AG04450 (cell line): ENCODE data around the gene IKBIP. TPM values are rescaled to one million over a fixed set of nuclear protein-coding genes. Genes with fewer than 3 reads are reported as not detected.

Experiments used
- CTCF ChIA-PET: fragments of 300-600, 350-600 bp; formaldehyde crosslinking; extraction: SDS; loops from one replicate; lab custom pipeline; 2022; ENCODE audit warnings: antibody characterized with exemption, inconsistent platforms; lab: Charles Lee
- POLR2A ChIA-PET: fragments of 350-600 bp; formaldehyde crosslinking; extraction: SDS; loops from one replicate; lab custom pipeline; 2021; ENCODE audit warnings: antibody characterized with exemption, inconsistent platforms; lab: Yijun Ruan, JAX
- DNase-seq: peaks from one replicate; pipeline ENCODE4 v3.0.0-alpha.2; 2011; ENCODE audit warnings: low read depth, low spot score
- H3K27ac ChIP-seq: one replicate; pipeline ENCODE4 v1.5.1; 2012; ENCODE audit warnings: low read depth, low read length, control low read depth
- H3K27me3 ChIP-seq: one replicate; pipeline ENCODE4 v1.6.0; 2012; ENCODE audit warnings: low read length; ENCODE audit not compliant: control insufficient read depth, insufficient read depth
- H3K4me3 ChIP-seq: 2 replicates; pipeline ENCODE4 v1.5.1; 2011; ENCODE audit warnings: mild to moderate bottlenecking, low read depth, low read length, control low read depth
- H3K9me3 ChIP-seq: 2 replicates; pipeline ENCODE4 v1.5.1; 2012; ENCODE audit warnings: low read length; ENCODE audit not compliant: control insufficient read depth, insufficient read depth
- CTCF ChIP-seq: IDR thresholded peaks from 2 replicates; pipeline ENCODE4 v1.5.1; 2011; ENCODE audit warnings: low read depth, low read length, control low read depth, inconsistent platforms
- polyA minus RNA-seq: library from RNA; depleted of rRNA, polyadenylated mRNA; stranded (reverse); fragments of >200 nt; gene quantifications from 2 replicates; pipeline ENCODE4 v1.2.3, GENCODE V29; 2011; rRNA and poly(A)+ RNA removed
- polyA plus RNA-seq: library from polyadenylated mRNA; depleted of rRNA; stranded (reverse); fragments of >200 nt; gene quantifications from 2 replicates; pipeline ENCODE4 v1.2.3, GENCODE V29; 2011; rRNA removed

The IKBIP gene
- 51.8 and 81.5 TPM in 2 replicates for polyA plus RNA-seq
- 5.7 and 14.0 TPM in 2 replicates for polyA minus RNA-seq

GRCh38 chr12:98644712-98645571, at the start of gene IKBIP, which contains the start of gene APAF1:
TSS of gene IKBIP (minus strand) at chr12:98644788. CDS start at chr12:98644701, 87 bp downstream.
TSS of gene APAF1 (plus strand) at chr12:98645290. CDS start at chr12:98648360, 3,070 bp downstream.
- DNase-seq, result peak; percentile 88
- 0 out of 2 replicates have a peak, but pooled peaks have one; percentile 20 for TF ChIP-seq CTCF
- H3K4me3 ChIP-seq, result peak within 1 kb of the TSS; percentile 92
- ChIA-PET CTCF (interaction anchor here (0.7 to 1.6 kb wide), 4 partner anchors 9 to 154 kb away, joined by 3 to 6 read pairs (median 4); no protein-coding TSS in a partner anchor), POLR2A (interaction anchor here (0.6 to 2.2 kb wide), 5 partner anchors 12 to 196 kb away, joined by 3 to 25 read pairs (median 3); partner anchors contain the start of gene SLC25A3)
- peak within 1 kb of the TSS; percentile 93 for H3K27ac ChIP-seq
- H3K27me3 ChIP-seq, result no peaks in the 10 kb centered on the region
- no peaks in the 10 kb centered on the region; the same call in 1 of the 2 replicates for H3K9me3 ChIP-seq

- ChIA-PET CTCF (interaction anchor here (0.6 to 1.2 kb wide), 3 partner anchors 34 to 307 kb away, joined by 3 to 4 read pairs (median 3); no protein-coding TSS in a partner anchor), POLR2A (no interaction called here)
- Histone ChIP-seq H3K4me3 (no peak overlapping the region), H3K27ac (no peak overlapping the region), H3K9me3 (no peaks in the 10 kb centered on the region), H3K27me3 (no peaks in the 10 kb centered on the region)
- TF ChIP-seq CTCF, result no peak
- DNase-seq, result no peak
Observed at GRCh38 chr12:98691351-98691750, 46.8 kb upstream of the IKBIP start.

GRCh38 chr12:98686603-98687002, 42.0 kb upstream of the IKBIP start:
- DNase-seq, result no peak
- CTCF ChIA-PET, result interaction anchor here (0.8 to 1.1 kb wide), 4 partner anchors 9 to 312 kb away, joined by 3 to 4 read pairs (median 3); no protein-coding TSS in a partner anchor
- Histone ChIP-seq H3K27me3 (no peaks in the 10 kb centered on the region), H3K27ac (no peak overlapping the region), H3K4me3 (no peak overlapping the region), H3K9me3 (no peaks in the 10 kb centered on the region)
- POLR2A ChIA-PET, result no interaction called here
- TF ChIP-seq CTCF, result no peak

- POLR2A ChIA-PET, result no interaction called here
Observed at GRCh38 chr12:98684199-98684598, 39.6 kb upstream of the IKBIP start.

More at GRCh38 chr12:98684199-98684598, 39.6 kb upstream of the IKBIP start:
- H3K4me3 ChIP-seq, result no peak overlapping the region
- TF ChIP-seq CTCF, result no peak
- CTCF ChIA-PET, result interaction anchor here (1.3 to 1.4 kb wide), 2 partner anchors 30 to 118 kb away, joined by 5 read pairs; no protein-coding TSS in a partner anchor
- no peaks in the 10 kb centered on the region for H3K9me3 ChIP-seq
- H3K27me3 ChIP-seq, result no peaks in the 10 kb centered on the region
- no peak for DNase-seq
- H3K27ac ChIP-seq, result no peak overlapping the region
